Measurements from ENCODE around the gene MSI2.

GRCh38 chr17:57651451-57651850, 395.1 kb downstream of the MSI2 start:
- TF ChIP-seq POLR2A (IDR thresholded peaks at IDR 0.05) (no peak), CTCF (IDR thresholded peaks at IDR 0.05) (no peak)

Data from gastroesophageal sphincter (tissue), 3 donors.